HuH-7 (cell line): ENCODE measurements around the gene GNG11.
"Not testable (repeated sequence)": the region's sequence is repeated elsewhere in the genome, so short reads cannot be mapped to it uniquely, and the experiment has no call there.

Experiments used
- DNase-seq: peaks from one replicate; pipeline ENCODE4 v3.0.0; 2011; ENCODE audit warnings: low spot score

The GNG11 gene

DNA sequence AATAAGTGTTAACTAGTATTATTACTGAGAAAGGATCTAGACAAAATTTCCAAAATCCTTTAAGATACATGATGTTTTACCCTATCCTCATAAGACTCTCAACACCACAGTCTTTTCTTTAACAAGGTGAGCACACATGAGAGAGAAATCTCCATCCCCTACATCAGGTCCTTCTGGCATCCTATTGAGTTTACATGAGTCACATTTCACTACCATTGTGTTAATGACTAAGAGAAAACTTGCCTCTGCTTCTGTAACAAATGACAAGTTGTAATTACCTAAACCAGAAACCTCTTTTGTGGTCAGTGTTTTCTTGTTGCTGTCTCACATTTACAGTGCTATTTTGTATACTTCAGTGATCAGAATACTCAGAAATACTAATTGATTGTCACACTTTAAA is 9.9 kb upstream of the GNG11 start:
- not testable (repeated sequence) for DNase-seq

DNA sequence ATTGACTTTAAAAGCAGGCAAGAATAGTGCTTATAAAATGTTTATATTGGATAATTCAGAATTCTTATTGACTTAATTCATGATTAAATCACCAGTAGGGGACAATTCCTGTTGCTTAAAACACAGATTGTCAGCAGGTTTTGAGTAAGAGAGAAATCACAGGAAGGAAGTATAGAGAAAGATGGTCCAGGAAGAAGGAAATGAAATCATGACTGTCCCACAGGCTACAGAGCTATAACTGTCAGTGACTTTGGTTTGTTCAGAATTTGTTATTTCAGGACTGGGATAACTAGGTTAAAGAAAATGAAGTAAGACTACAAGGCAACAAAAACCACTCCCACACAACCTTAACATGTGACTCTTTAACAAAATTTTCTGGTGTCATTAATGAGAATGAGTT is 8.3 kb upstream of the GNG11 start:
- DNase-seq = no peak

DNA sequence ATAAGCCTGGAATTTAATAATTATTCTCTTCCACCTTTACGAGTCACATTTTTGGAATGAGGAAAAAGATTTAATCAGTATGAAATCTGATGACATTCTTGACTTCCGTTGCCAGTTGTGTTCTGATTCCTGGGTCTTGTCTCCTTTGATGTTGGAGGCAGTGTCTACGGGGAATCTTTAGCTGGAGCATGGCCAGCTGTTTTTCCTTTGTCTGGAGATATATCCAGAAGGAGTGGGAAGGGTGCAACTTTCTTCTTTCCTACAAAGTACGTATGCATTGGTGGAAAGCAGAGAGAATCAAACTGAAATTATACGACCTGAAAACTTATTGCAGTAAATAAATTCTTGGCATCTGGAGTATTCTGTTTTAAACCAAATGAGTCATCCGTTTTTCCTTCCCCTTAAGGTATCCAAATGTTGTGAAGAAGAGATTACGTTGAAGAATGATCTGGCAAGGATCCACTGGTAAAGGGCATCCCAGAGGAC is 6.9 kb upstream of the GNG11 start:
- DNase-seq = no peak

- not testable (repeated sequence) for DNase-seq
These were observed 6.2 kb upstream of the GNG11 start for GRCh38 chr7:93915206-93915842.

DNA sequence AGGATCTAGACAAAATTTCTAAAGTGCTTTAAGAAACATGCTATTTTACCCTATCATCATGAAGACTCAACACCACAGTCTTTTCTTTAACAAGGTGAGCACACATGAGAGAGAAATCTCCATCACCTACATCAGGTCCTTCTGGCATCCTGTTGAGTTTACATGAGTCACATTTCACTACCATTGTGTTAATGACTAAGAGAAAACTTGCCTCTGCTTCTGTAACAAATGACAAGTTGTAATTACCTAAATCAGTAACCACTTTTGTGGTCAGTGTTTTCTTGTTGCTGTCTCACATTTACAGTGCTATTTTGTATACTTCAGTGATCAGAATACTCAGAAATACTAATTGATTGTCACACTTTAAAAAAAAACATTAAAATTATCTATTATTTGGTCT is 5.6 kb upstream of the GNG11 start:
- DNase-seq = not testable (repeated sequence)

DNA sequence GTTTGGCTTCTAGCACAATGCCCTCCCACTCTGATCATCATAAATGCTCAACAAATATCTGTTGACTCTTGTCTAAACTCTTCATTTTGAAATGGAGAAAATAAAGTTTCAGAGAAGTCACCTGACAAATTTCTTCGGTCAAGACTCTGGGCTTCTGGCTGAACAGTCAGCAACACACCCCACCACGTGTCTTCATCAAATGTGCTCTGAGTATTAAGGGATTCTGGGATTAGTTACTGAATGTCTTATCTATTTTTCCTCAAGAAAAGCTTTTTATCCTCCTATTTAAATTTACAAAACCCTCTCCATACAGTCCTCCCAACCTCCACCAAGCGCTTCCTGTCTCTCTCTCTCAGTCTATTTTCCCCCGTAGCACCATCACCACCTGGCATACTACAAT is 5.2 kb upstream of the GNG11 start:
- not testable (repeated sequence) for DNase-seq

DNA sequence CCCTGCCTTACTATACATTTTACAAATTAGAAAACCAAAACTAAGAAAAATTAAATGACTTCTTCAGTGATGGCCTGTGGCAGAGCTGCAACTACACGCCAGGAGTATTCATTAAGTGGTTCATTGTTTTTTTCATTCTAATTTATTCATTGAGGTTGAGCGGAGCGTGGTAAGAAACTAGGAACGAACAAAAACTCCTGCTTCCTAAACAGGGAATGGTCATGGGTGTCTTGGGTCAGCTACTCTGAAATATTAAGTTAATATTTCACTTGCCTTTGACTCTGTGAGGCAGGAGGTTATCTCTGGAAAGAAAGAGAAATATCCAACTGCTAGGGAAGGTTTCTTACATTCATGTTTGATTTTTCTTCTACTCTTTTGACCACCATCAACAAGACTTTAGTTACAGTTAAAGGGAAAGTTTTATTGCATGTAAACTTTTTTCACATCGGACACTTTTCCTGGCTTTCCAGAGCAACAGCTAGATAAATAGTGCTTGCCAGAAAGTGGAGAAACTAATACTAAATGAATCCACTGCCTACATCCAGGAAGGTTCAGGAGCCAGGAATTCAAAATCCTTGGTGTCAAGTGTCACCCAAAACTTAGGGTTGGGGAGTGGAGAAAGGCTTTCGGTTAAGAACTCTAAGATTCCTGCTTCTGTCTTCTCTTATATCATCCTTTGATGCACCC is 896 bp upstream of the GNG11 start:
- no peak for DNase-seq

DNA sequence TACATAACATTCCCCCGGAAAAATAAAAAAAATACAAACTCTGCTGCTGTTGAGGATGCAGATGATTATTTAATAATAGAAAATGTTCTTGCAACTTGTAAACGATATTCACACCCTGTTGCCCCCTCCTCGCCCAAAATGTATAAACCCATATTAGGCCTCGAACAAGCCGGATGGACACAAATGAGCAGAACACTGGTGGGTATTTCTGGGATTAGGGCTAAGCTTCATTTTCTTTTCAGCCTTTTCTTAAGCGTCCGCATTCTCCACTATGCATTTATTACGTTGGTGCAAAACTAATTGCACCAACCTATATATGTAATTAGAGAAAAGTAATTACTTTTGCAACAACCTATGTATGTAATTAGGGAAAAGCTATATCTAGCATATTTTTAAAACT is 349 bp upstream of the GNG11 start:
- no peak for DNase-seq

DNA sequence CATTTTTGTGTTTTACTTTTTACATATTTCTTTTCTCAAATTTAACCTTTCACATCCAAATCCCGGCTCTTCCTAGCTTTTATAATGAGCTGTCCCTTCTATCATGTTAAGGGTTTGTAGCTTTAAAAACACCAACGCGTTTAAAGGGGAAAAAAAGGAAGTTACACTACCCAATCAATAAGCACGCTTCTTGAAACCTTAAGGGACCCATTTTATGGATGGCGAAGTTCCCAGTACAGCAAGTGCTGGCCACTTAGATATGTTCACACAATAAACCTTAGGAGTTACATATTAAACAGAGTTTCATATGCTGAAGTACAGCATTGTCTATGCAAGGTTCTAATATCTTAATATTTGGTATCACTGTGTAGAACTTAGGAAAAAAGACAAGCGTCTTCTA is 1.8 kb downstream of the GNG11 start:
- DNase-seq = no peak

DNA sequence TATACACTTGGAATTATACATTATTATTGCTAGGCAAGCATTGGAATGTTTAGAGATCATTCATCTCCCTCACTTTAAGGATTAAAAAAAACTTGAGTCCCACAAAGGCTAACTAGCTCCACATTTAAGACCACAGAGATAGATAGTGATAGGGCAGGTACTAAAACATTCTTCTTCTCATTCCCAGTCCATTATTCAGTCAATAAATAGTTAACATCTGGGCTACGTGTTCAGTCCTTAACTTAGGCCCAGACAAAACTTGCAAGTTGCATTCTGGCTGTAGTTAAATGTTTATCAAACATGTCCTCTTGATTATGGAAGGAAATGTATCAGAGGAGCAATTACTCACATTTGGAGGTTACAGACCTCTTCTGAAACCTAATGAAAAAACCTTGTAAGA is 2.4 kb downstream of the GNG11 start:
- DNase-seq = no peak

GRCh38 chr7:93926800-93927199 is 5.3 kb downstream of the GNG11 start:
- no peak for DNase-seq

DNA sequence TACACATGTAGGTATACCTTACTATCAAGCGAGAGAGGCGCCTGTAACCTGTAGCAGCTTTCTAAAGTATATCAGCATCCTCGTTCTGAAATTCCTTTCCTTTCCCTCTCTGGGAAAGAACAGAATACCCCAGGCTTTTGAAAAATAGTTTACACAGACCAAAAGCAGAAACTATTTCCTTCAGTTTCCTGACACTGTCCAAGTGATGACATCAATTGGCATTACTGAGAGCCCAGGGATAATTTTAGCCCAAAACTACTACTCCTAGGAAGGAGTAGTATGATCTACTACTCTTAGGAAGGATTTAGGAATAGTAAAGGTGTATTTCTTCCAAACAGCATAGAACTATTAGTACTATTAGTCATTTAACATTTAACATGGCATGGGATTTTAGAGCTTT is 6.0 kb downstream of the GNG11 start:
- no peak for DNase-seq

- no peak for DNase-seq
These were observed 10.1 kb downstream of the GNG11 start for GRCh38 chr7:93931655-93932054.

DNA sequence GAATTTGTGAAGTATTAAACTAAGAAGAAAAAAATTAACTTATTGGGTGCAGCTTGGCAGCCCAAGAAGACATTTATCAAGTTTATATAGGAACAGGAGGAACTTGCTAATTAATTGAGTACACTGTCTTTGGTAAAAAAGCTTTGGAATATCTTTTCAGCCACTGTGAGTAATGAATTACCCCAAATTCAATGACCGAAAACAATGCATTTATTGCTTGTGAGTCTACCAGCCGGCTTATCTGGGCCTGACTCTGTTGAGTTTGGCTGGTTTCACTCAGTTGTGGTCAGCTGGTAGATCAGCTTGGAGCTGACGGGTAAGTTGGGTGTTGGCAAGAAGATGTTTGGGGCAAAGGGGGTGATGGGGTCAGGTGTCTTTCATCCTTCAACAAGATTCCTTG is 11.6 kb downstream of the GNG11 start:
- no peak for DNase-seq

GRCh38 chr7:93935102-93935501 is 13.6 kb downstream of the GNG11 start:
- no peak for DNase-seq

DNA sequence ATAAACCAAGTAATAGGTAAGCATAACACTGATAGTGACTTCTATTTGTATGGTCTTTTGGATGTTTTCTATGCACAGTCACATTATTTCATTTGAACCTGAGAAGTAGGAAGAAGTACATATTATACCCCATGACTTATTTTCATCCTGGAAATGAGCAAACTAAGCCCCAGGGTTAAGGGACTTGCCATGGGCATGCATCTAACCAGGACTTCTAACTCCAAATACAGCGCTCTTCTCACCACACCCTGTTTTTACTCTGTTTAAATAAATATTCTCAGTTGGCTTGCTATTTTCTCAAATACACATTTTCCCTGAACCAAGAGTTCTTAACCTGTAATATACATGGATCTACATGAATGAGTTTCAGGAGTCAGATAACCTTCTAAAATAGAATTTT is 16.3 kb downstream of the GNG11 start:
- DNase-seq = no peak

- DNase-seq = no peak
These were observed 16.8 kb downstream of the GNG11 start for GRCh38 chr7:93938293-93938692.

DNA sequence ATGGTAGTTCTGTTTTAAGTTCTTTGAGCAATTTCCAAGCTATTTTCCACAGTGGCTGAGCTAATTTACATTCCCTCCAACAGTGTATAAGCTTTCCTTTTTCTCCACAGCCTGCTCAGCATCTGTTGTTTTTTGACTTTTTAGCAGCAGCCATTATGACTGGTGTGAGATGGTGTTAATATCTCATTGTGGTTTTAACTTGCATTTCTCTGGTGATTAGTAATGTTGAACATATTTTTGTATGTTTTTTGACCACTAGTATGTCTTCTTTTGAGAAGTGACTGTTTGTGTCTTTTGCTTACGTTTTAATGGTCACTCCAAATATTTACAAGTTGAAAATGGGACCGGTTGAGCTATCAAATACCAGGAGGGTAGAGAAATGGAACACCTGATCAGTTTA is 20.4 kb downstream of the GNG11 start:
- no peak for DNase-seq

DNA sequence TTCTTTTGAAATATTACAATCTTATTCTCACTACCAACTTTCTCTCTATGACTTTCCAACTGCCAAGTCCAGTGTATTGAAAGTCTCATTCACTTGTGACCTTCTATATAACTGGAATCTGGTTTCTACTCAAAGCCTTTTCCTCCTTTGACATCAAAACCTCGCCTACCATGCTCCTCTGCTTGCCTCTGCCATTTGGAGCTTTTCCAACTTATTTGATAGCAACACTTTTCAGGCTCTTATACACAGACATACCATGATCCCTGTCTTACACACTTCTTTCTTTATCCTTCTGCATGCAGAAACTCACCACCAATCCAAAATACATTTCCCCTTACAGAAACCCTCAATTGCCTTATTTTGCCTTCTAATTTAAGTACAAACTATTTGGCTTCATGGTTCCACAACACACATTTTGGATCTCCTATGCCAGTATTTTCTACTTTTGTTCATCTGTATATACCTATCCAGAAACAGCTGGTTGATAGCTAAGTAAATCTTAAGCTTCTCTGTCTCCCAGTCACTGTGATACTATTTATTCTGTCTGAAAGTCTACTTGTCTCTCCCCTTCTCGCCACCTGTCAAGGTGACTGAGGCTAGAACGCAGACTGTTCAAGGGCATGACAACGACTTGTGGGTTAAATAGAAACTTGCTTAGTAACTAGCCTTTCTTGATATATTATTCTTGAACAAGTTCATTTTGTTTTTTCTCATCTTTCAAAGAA is 22.4 kb downstream of the GNG11 start:
- DNase-seq = no peak

- no peak for DNase-seq
These were observed 23.1 kb downstream of the GNG11 start for GRCh38 chr7:93944673-93945072.

DNA sequence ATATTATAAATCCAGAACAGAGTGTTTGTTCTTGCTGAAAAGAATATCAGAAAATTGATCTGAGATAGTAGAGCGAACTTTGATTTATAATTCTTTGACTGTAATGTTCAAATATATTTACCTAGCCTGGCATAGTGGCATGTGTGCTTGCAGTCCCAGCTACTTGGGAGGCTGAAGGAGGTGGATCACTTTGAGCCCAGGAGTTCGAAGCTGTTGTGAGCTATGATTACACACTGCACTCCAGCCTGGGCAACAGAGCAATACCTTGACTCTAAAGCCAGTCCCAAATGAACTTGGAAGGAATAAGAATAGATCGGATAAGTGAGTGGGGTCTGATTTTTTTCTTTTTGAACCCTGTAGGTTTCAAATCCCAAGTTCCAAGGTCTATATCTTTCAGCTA is 23.5 kb downstream of the GNG11 start:
- no peak for DNase-seq

DNA sequence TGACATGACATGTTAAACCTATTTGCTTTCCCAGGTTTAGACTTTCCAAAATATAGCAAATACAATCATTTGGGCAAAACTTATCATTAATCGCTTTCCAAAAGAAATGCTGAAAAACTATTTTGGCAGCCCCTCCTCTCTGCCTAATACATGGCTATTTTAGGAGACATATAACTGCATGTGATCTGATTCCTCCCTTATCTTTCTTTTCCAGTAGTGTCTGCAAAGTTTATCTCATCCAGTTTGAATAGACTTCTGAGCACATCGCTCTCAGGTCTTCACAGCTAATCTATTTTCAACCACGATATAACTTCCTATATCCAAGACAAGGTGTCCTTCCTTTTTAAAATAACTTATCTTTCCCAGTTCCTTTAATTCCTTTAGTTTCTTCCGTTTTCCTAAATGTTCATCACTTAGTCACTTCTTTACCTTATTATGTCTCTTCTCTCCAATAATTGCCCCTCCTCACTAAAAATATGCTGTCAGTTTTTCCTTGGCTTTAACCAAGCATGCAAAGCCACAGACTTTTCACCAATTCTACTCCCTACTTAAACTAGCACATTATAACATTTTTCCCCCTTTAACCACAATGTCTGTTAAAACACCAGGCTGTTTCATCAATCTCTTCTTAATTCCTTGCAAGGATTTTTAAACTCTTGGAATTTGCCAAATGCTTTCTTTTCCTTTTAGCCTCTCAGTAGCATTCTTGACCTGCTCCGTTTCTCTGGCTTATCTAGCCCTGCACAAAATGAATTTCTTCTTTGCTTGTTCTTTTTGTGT is 24.4 kb downstream of the GNG11 start:
- DNase-seq = no peak

DNA sequence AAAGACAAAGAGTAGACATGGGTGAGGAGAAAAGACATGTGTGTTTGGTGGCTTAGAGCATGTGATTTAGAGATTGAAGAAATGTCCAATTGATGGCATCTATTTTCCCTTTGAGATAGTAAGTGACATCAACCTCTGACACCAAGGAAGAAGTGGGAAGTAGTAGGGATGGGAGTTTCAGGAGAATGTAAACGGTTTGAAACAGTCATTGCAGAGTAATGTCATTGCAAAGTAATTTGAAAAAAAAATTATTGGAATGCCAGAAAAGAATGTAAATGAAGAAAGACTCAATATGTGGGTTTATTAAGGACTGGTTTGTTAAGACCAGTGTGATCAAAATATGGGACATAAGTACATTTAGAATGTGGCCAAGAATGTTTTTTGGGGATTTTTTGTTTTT is 26.6 kb downstream of the GNG11 start:
- DNase-seq = no peak
